ENCODE measurements around the gene CCDC91.

The CCDC91 gene

DNA sequence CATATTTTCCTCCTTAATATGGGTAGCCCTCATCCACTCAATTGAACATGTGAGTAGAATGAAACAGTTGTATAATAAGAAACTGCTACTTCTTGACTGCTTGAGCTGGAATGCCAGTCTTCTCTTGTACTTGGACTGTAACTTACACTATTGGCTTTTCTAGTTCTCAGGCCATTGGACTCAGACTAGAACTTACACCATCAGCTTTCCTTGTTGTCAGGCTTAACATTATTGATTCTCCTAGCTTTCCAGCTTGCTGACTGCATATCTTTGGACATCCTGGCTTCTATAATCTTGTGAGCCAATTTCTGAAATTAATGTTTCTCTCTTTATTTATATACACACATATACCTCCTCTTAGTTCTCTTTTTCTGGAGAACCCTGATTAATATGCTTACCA is 24.8 kb downstream of the CCDC91 start:
- TF ChIP-seq, protein P1, sequence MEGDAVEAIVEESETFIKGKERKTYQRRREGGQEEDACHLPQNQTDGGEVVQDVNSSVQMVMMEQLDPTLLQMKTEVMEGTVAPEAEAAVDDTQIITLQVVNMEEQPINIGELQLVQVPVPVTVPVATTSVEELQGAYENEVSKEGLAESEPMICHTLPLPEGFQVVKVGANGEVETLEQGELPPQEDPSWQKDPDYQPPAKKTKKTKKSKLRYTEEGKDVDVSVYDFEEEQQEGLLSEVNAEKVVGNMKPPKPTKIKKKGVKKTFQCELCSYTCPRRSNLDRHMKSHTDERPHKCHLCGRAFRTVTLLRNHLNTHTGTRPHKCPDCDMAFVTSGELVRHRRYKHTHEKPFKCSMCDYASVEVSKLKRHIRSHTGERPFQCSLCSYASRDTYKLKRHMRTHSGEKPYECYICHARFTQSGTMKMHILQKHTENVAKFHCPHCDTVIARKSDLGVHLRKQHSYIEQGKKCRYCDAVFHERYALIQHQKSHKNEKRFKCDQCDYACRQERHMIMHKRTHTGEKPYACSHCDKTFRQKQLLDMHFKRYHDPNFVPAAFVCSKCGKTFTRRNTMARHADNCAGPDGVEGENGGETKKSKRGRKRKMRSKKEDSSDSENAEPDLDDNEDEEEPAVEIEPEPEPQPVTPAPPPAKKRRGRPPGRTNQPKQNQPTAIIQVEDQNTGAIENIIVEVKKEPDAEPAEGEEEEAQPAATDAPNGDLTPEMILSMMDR (conservative IDR thresholded peaks at IDR 0.05; ENCODE audit: control insufficient read depth, insufficient read depth, low read depth, low read length): no peak
- no peak for DNase-seq (ENCODE audit: low read depth)
- no peak overlapping the region for H3K4me3 ChIP-seq (ENCODE audit: control insufficient read depth, low read depth, low read length)

DNA sequence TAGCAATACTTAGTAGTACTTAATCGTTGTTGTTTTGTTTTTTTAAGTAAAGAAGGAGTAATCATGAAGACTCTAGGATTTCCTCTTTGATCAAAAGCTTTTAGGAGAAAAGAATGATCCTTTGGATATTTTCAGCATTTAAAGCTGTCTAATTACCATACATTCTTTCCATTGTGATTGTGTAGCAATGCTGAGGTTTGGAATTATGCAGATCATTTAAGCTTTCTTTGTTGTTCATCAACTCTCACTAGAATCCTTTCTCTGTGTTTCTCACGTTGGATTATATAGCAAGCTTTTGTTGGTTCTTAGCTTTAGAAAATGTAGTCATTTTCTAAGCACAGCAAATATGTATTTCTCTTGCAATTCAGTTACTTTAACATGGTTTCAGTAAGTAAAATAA is 25.8 kb downstream of the CCDC91 start:
- no peak for DNase-seq (ENCODE audit: low read depth)
- H3K4me3 ChIP-seq (ENCODE audit: control insufficient read depth, low read depth, low read length): no peak overlapping the region
- TF ChIP-seq, protein P1 (conservative IDR thresholded peaks at IDR 0.05; ENCODE audit: control insufficient read depth, insufficient read depth, low read depth, low read length): no peak

DNA sequence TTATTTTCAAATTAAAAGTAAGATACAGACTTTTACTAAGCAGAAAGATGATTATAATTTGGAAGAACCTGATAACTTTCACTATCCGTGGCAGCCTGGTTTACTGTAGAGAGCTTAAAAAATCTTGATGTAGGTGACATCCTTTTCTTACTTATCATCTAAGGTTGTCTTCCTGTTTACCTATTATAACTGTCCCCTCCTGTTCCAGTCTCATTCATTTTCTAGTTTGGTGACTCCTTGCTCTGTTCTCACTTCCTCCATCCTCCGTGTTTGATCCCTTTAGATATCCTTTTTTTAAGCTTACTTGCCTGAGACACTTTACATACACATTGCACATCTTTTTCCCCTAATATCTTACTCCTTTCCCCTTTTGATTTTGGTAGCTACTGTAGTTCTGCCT is 27.5 kb downstream of the CCDC91 start:
- DNase-seq (ENCODE audit: low read depth): no peak
- TF ChIP-seq, protein P1 (conservative IDR thresholded peaks at IDR 0.05; ENCODE audit: control insufficient read depth, insufficient read depth, low read depth, low read length): no peak
- H3K4me3 ChIP-seq (ENCODE audit: control insufficient read depth, low read depth, low read length): no peak overlapping the region

DNA sequence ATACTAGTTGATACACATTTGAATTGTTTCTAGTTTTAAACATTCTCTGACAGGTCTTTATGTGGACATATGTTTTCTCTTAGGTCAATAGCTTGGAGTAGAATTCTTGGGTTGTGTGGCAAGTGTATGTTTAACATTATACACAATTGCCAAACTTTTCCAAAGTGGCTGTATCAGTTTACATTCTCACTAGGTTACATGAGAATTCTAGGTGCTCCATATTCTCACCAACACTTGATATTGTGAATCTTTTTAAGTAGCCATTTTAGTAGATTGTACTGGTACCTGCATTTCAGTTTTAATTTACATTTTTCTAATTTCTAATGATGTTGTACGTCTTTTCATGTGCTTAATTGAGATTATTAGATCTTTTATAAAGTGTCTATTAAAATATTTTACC is 28.6 kb downstream of the CCDC91 start:
- H3K4me3 ChIP-seq (ENCODE audit: control insufficient read depth, low read depth, low read length): no peak overlapping the region
- TF ChIP-seq, protein P1 (conservative IDR thresholded peaks at IDR 0.05; ENCODE audit: control insufficient read depth, insufficient read depth, low read depth, low read length): no peak
- DNase-seq (ENCODE audit: low read depth): no peak

DNA sequence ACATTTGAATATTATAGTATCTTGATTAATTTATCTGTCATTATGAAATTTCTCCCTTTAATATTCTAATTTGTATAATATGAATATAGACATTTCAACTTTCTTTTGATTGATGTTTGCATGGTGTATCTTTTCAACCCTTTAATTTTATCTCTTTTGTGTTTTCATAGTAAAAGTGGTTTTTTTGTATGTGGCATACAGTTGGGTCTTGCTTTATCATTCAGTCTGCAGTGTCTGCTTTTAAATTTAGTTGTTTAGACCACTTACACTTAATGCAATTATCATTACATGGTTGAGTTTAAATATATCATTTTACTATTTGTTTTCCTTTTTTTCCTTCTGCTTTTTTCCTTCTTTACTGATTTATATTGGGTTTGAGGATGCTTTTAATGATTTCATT is 29.6 kb downstream of the CCDC91 start:
- TF ChIP-seq, protein P1 (conservative IDR thresholded peaks at IDR 0.05; ENCODE audit: control insufficient read depth, insufficient read depth, low read depth, low read length): no peak
- H3K4me3 ChIP-seq (ENCODE audit: control insufficient read depth, low read depth, low read length): no peak overlapping the region

DNA sequence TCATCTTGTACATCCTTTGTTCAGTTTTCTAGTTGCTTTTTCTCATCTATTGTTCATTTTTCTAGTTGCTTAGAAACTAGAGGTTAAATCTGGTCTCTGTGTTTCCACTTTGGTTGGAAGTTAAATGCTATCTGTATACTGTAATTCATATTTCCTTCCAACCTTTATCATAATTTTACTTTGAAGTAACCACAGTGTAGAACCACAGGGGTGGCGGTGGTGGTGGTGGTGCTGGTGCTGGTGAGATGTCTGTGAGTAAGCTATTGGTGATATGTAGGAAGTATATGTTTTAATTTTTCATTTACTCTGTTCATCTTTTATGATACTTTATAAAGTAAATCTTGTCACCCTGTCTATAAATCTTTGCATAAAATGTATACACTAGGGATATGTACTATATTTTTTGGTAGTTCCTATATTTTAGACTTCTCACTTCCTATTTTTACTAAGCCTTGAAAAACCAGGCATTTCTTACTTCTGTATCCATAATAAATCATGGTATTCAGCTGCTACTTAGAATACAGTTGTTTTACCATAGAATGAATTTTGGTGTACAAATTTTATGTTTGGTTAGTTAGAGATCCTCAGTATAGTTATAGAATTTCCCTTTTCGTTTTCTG is 31.9 kb downstream of the CCDC91 start:
- no peak for DNase-seq (ENCODE audit: low read depth)
- TF ChIP-seq, protein P1 (conservative IDR thresholded peaks at IDR 0.05; ENCODE audit: control insufficient read depth, insufficient read depth, low read depth, low read length): no peak
- no peak overlapping the region for H3K4me3 ChIP-seq (ENCODE audit: control insufficient read depth, low read depth, low read length)

More for the DNA sequence above, 29.6 kb downstream of the CCDC91 start:
- DNase-seq (ENCODE audit: low read depth): no peak
